Thyroid gland (tissue), 4 donors: ENCODE measurements around the gene MACF1. TPM values are rescaled to one million over a fixed set of nuclear protein-coding genes. Genes with fewer than 3 reads are reported as not detected.

ENCODE experiments used
- DNase-seq, 2 donors: peaks; one replicate each; pipeline ENCODE4 v3.0.0-alpha.2; 2019
- H3K27ac ChIP-seq, 3 donors: fragments of 200-600 bp; sonication (generic); 1 replicate in 2 of 3; 2 replicates in 1 of 3; pipeline ENCODE4 v1.5.1; 2016 to 2019; ENCODE audit warnings: mild to moderate bottlenecking in 1 of 3, moderate library complexity in 1 of 3
- H3K27me3 ChIP-seq: fragments of 200-600 bp; sonication (generic); one replicate; pipeline ENCODE4 v1.5.1; 2019
- H3K36me3 ChIP-seq, 2 donors: fragments of 200-600 bp; sonication (generic); one replicate each; pipeline ENCODE4 v1.5.1; 2016 to 2019
- H3K4me1 ChIP-seq, 2 donors: fragments of 200-600 bp; sonication (generic); one replicate each; pipeline ENCODE4 v1.5.1; 2017 to 2019
- H3K4me3 ChIP-seq, 3 donors: fragments of 200-600 bp; sonication (generic); replicated peaks in 1 of 3; 1 replicate in 2 of 3; 2 replicates in 1 of 3; pipeline ENCODE4 v1.5.1; 2016; ENCODE audit warnings: mild to moderate bottlenecking in 1 of 3
- H3K9me3 ChIP-seq: fragments of 200-600 bp; sonication (generic); one replicate; pipeline ENCODE4 v1.5.1; 2017
- CTCF ChIP-seq, 6 experiments: fragments of 200-600 bp in 3 of 6; fragments of 450-650 bp in 3 of 6; sonication (generic) in 3 of 6; IDR thresholded peaks; one replicate each; pipeline ENCODE4 v1.5.1; 2016 to 2019; ENCODE audit warnings: antibody characterized with exemption in 6 of 6, mild to moderate bottlenecking in 2 of 6, inconsistent platforms in 1 of 6, moderate library complexity in 1 of 6
- POLR2A ChIP-seq, 2 donors: fragments of 450-650 bp; IDR thresholded peaks; one replicate each; pipeline ENCODE4 v1.6.1; 2017; ENCODE audit warnings: antibody characterized with exemption in 2 of 2, mild to moderate bottlenecking in 2 of 2, moderate library complexity in 1 of 2
- WGBS, 2 donors: methylation state at CpG; one replicate each; pipeline ENCODE4 v1.1.5; 2017; 5-methylcytosine and 5-hydroxymethylcytosine counted together
- intact Hi-C: fragments of 100-400 bp; cut with DNase I; formaldehyde crosslinking; loops from one replicate; pipeline ENCODE4 v1.15.1; 2023
- total RNA-seq, 4 donors: library from RNA; depleted of rRNA; stranded (reverse); fragments of >200 nt; gene quantifications; one replicate each; pipeline ENCODE4 v1.2.3, GENCODE V29; 2016

MACF1 gene
- 100 to 1,000 TPM; 308 to 834 (median 427) TPM for total RNA-seq

GRCh38 chr1:39204441-39205081, at the start of gene MACF1:
Gene MACF1, plus strand, starts transcription at chr1:39204695. Its CDS starts 328 bp downstream, at chr1:39205023.
- Histone ChIP-seq H3K36me3 (no peaks in the 10 kb centered on the region), H3K27ac (peak within 1 kb of the TSS; percentile 40 to 75 (median 72)), H3K9me3 (no peaks in the 10 kb centered on the region), H3K27me3 (no peaks in the 10 kb centered on the region), H3K4me3 (peak within 1 kb of the TSS in 1 of 3 donors; percentile 8), H3K4me1 (peaks cover 19 to 28% of the 10 kb centered on the region in 2 donors)
- TF ChIP-seq POLR2A (IDR thresholded peaks at IDR 0.05) (peak in 1 of 2 donors; percentile 6), CTCF (IDR thresholded peaks at IDR 0.05) (peak in 3 of 6 experiments; percentile 18 to 33 (median 32))
- 32 to 41% methylated on average over 9 of the region's 9 CpGs for WGBS, 2 donors
- DNase-seq, result peak; percentile 37 to 45
- intact Hi-C loops, result no loop called here

- DNase-seq, result no peak
- Histone ChIP-seq H3K27me3 (no peaks in the 10 kb centered on the region), H3K4me1 (peaks cover 92 to 93% of the 10 kb centered on the region in 2 donors), H3K4me3 (no peak overlapping the region), H3K9me3 (no peaks in the 10 kb centered on the region), H3K27ac (peak overlapping the region; percentile 79 to 96 (median 85)), H3K36me3 (no peaks in the 10 kb centered on the region)
- intact Hi-C loops, result no loop called here
- TF ChIP-seq CTCF (IDR thresholded peaks at IDR 0.05) (no peak), POLR2A (IDR thresholded peaks at IDR 0.05) (no peak)
Measured at GRCh38 chr1:39157304-39157703, 47.2 kb upstream of the MACF1 start.

- intact Hi-C loops, result no loop called here
- WGBS, 2 donors, result 30 to 60% methylated on average over 9 to 11 of the region's 11 CpGs
- Histone ChIP-seq H3K9me3 (no peaks in the 10 kb centered on the region), H3K27me3 (no peaks in the 10 kb centered on the region), H3K36me3 (no peaks in the 10 kb centered on the region), H3K4me1 (peaks cover 82 to 83% of the 10 kb centered on the region in 2 donors), H3K27ac (peak overlapping the region; percentile 79 to 96 (median 85)), H3K4me3 (no peak overlapping the region)
- DNase-seq, result peak; percentile 83 to 87
- TF ChIP-seq POLR2A (IDR thresholded peaks at IDR 0.05) (peak in 1 of 2 donors; percentile 53), CTCF (IDR thresholded peaks at IDR 0.05) (no peak)
Measured at GRCh38 chr1:39158327-39159086, 46.0 kb upstream of the MACF1 start.

GRCh38 chr1:39159224-39160036, 45.1 kb upstream of the MACF1 start:
- intact Hi-C loops, result no loop called here
- Histone ChIP-seq H3K27me3 (no peaks in the 10 kb centered on the region), H3K9me3 (no peaks in the 10 kb centered on the region), H3K27ac (peak overlapping the region; percentile 79 to 96 (median 85)), H3K4me1 (peaks cover 82 to 83% of the 10 kb centered on the region in 2 donors), H3K36me3 (no peaks in the 10 kb centered on the region), H3K4me3 (no peak overlapping the region)
- DNase-seq, result peak; percentile 80 to 89
- WGBS, 2 donors, result 42 to 45% methylated on average over 1 of the region's 1 CpG
- TF ChIP-seq CTCF (IDR thresholded peaks at IDR 0.05) (no peak), POLR2A (IDR thresholded peaks at IDR 0.05) (peak in 1 of 2 donors; percentile 5)
